IPS-NIHi7 (cell line): Measurements from ENCODE around the gene TCFL5.

ENCODE experiments used
- DNase-seq: peaks from one replicate; pipeline ENCODE4 v3.0.0; 2012; ENCODE audit warnings: mixed read lengths; ENCODE audit errors: extremely low spot score

Gene TCFL5

GRCh38 chr20:62812181-62812906 is 49.3 kb downstream of the TCFL5 start:
- no peak for DNase-seq

- no peak for DNase-seq
These were observed 49.9 kb downstream of the TCFL5 start for GRCh38 chr20:62811720-62812119.

GRCh38 chr20:62811320-62811719 is 50.3 kb downstream of the TCFL5 start:
- no peak for DNase-seq

- no peak for DNase-seq
These were observed 51.8 kb downstream of the TCFL5 start for GRCh38 chr20:62809530-62810428.

GRCh38 chr20:62808211-62808865 is 53.3 kb downstream of the TCFL5 start:
- peak; percentile 84 for DNase-seq

- no peak for DNase-seq
These were observed 54.0 kb downstream of the TCFL5 start for GRCh38 chr20:62807444-62808210.

- no peak for DNase-seq
These were observed 55.1 kb downstream of the TCFL5 start for GRCh38 chr20:62806383-62807050.

- no peak for DNase-seq
These were observed 55.8 kb downstream of the TCFL5 start for GRCh38 chr20:62805711-62806382.

- DNase-seq, result peak; percentile 27
These were observed 56.4 kb downstream of the TCFL5 start for GRCh38 chr20:62805155-62805710.

GRCh38 chr20:62804627-62805154 is 56.9 kb downstream of the TCFL5 start, which contains the start of gene OGFR:
OGFR (plus strand) TSS chr20:62804835; CDS start chr20:62804860, 25 bp downstream.
- peak; percentile 74 for DNase-seq

GRCh38 chr20:62804021-62804626 is 57.5 kb downstream of the TCFL5 start:
- DNase-seq, result no peak

GRCh38 chr20:62802026-62802712 is 59.5 kb downstream of the TCFL5 start:
- DNase-seq, result no peak

GRCh38 chr20:62801284-62802010 is 60.2 kb downstream of the TCFL5 start:
- DNase-seq, result no peak

- no peak for DNase-seq
These were observed 61.0 kb downstream of the TCFL5 start for GRCh38 chr20:62800314-62801259.

- no peak for DNase-seq
These were observed 61.7 kb downstream of the TCFL5 start for GRCh38 chr20:62799873-62800272.

GRCh38 chr20:62799459-62799858 is 62.2 kb downstream of the TCFL5 start:
- no peak for DNase-seq

- no peak for DNase-seq
These were observed 62.6 kb downstream of the TCFL5 start for GRCh38 chr20:62799036-62799435.
